Thoracic aorta (tissue), 2 donors: ENCODE measurements around the gene GATAD2A. TPM values are rescaled to one million over a fixed set of nuclear protein-coding genes. Genes with fewer than 3 reads are reported as not detected.

Experiments
- ATAC-seq: fragments of 150-250 bp; one replicate; pipeline ENCODE4 v1.8.0; 2017; ENCODE audit warnings: low read depth; ENCODE audit not compliant: insufficient number of reproducible peaks, low FRiP score
- DNase-seq: peaks from one replicate; pipeline ENCODE4 v3.0.0-alpha.2; 2020; ENCODE audit warnings: low spot score
- H3K27ac ChIP-seq, 2 donors: fragments of 200-600 bp; sonication (generic); 1 replicate in 1 of 2; 2 replicates in 1 of 2; pipeline ENCODE4 v1.5.1; 2016; ENCODE audit warnings: mild to moderate bottlenecking in 2 of 2, moderate library complexity in 2 of 2
- H3K27me3 ChIP-seq: fragments of 200-600 bp; sonication (generic); replicated peaks from 2 replicates; pipeline ENCODE4 v1.6.0; 2016; ENCODE audit warnings: mild to moderate bottlenecking; ENCODE audit not compliant: insufficient read depth
- H3K36me3 ChIP-seq: fragments of 200-600 bp; sonication (generic); one replicate; pipeline ENCODE4 v1.5.1; 2016
- H3K4me1 ChIP-seq, 2 donors: fragments of 200-600 bp; sonication (generic); 1 replicate in 1 of 2; 2 replicates in 1 of 2; pipeline versions ENCODE4 v1.5.1 to v1.6.0; 2016; ENCODE audit warnings: low read depth in 2 of 2, mild to moderate bottlenecking in 1 of 2; ENCODE audit not compliant: control insufficient read depth in 1 of 2
- H3K4me3 ChIP-seq: fragments of 200-600 bp; sonication (generic); 2 replicates; pipeline ENCODE4 v1.5.1; 2016; ENCODE audit warnings: mild to moderate bottlenecking
- H3K9me3 ChIP-seq: fragments of 200-600 bp; sonication (generic); 2 replicates; pipeline ENCODE4 v1.5.1; 2016
- CTCF ChIP-seq: fragments of 200-600 bp; sonication (generic); IDR thresholded peaks from one replicate; pipeline ENCODE4 v1.5.1; 2019; ENCODE audit warnings: antibody characterized with exemption
- total RNA-seq, 2 donors: library from RNA; depleted of rRNA; stranded (reverse); fragments of >200 nt; gene quantifications; one replicate each; pipeline versions ENCODE4 v1.1.0 to v1.2.3, GENCODE V29; 2016

The GATAD2A gene
- total RNA-seq, 2 donors from 2014 or later = 55.9 to 79.1 TPM

DNA sequence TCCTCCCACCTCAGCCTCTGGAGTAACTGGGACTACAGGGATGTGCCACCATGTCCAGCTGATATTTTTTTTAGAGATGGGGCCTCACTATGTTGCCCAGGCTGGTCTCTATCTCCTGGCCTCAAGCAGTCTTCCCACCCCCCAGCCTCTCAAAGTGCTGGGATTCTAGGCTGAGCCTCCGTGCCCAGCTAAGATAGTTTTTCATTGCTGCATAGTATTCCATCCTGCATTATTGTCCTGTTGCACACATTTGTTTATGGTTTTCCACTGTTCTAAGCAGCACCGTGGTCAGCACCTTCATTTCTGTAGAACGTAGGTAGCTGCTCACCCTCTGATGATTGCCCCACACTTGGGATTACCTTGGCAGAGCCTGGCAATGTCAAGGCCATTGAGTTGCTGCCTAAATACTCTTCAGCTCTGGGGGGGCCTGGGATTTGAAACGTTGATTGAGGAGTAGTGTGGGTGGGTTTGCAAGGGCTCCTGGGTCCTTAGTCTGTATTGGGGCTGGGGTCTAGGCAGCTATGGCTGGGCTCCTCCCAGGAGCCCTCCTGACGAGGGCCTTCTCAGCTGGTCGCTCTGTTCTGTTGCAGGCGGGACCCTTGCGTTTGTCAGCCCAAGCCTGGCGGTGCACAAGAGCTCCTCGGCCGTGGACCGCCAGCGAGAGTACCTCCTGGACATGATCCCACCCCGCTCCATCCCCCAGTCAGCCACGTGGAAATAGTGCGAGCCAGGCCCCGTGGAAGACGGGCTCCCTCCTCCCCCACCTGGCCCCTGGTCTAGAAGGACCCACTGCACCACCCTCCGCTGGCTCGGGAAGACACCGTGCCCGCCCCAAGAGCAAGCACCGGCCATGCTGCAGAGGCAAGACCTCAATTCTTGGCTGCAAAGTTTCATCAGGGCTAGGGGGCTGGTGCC is 99.5 kb downstream of the GATAD2A start:
- Histone ChIP-seq H3K9me3 (no peaks in the 10 kb centered on the region), H3K27me3 (no peaks in the 10 kb centered on the region), H3K36me3 (peaks cover 41% of the 10 kb centered on the region), H3K27ac (no peak overlapping the region), H3K4me3 (no peak overlapping the region), H3K4me1 (peaks cover 0 to 11% of the 10 kb centered on the region in 2 donors)
- TF ChIP-seq CTCF = no peak
- DNase-seq = no peak
- ATAC-seq = no peak

GRCh38 chr19:19505669-19506326 is 100.3 kb downstream of the GATAD2A start:
- Histone ChIP-seq H3K9me3 (no peaks in the 10 kb centered on the region), H3K27ac (peak overlapping the region in 1 of 2 donors; percentile 23), H3K4me1 (peaks cover 0 to 11% of the 10 kb centered on the region in 2 donors), H3K36me3 (peaks cover 39% of the 10 kb centered on the region), H3K27me3 (no peaks in the 10 kb centered on the region), H3K4me3 (peak overlapping the region; percentile 59)
- TF ChIP-seq CTCF = no peak
- no peak for DNase-seq
- no peak for ATAC-seq

GRCh38 chr19:19506592-19506991 is 101.1 kb downstream of the GATAD2A start:
- H3K27ac ChIP-seq = peak overlapping the region in 1 of 2 donors; percentile 23
- H3K27me3 ChIP-seq = no peaks in the 10 kb centered on the region
- H3K9me3 ChIP-seq = no peaks in the 10 kb centered on the region
- peak overlapping the region; percentile 59 for H3K4me3 ChIP-seq
- no peak for TF ChIP-seq CTCF
- no peak for ATAC-seq
- peaks cover 0 to 11% of the 10 kb centered on the region in 2 donors for H3K4me1 ChIP-seq
- peaks cover 31% of the 10 kb centered on the region for H3K36me3 ChIP-seq
- no peak for DNase-seq

- TF ChIP-seq CTCF = no peak
- Histone ChIP-seq H3K27ac (no peak overlapping the region), H3K36me3 (peaks cover 25% of the 10 kb centered on the region), H3K4me1 (peaks cover 0 to 11% of the 10 kb centered on the region in 2 donors), H3K4me3 (no peak overlapping the region), H3K27me3 (no peaks in the 10 kb centered on the region), H3K9me3 (no peaks in the 10 kb centered on the region)
- DNase-seq (no peak), ATAC-seq (no peak)
Observed at GRCh38 chr19:19507354-19507753, 101.9 kb downstream of the GATAD2A start.

DNA sequence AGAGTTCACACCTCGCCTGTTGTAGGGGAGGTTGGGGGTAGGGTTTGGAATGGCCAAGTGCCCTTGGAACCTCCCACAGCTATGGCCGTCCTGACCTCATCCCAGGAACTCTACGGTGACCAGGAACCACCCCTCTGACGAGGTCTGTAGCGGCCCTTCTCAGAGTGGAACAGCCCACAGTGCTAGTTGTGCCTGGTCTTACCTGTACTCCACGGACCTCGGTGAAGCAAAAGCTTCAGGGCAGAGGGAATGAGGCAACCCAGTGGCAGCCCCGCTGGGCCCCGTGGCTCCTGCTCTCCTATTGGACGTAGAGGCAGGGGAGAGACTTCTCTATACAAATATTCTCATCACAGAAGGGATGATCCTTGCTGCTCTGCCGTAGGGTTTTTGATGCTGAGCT is 102.7 kb downstream of the GATAD2A start:
- no peaks in the 10 kb centered on the region for H3K27me3 ChIP-seq
- peaks cover 0 to 11% of the 10 kb centered on the region in 2 donors for H3K4me1 ChIP-seq
- no peak overlapping the region for H3K27ac ChIP-seq
- no peak for ATAC-seq
- no peak for TF ChIP-seq CTCF
- H3K36me3 ChIP-seq = peaks cover 16% of the 10 kb centered on the region
- no peaks in the 10 kb centered on the region for H3K9me3 ChIP-seq
- no peak for DNase-seq
- no peak overlapping the region for H3K4me3 ChIP-seq
